ENCODE results near the gene GCNT2. TPM values are rescaled to one million over a fixed set of nuclear protein-coding genes. Genes with fewer than 3 reads are reported as not detected.
A peak's percentile ranks its signal among the peaks of the same experiment; 100 is the strongest.
"Not testable (repeated sequence)": the region's sequence is repeated elsewhere in the genome, so short reads cannot be mapped to it uniquely, and the experiment has no call there.

The GCNT2 gene
- polyA plus RNA-seq, 1 donor: 40.0 TPM

DNA sequence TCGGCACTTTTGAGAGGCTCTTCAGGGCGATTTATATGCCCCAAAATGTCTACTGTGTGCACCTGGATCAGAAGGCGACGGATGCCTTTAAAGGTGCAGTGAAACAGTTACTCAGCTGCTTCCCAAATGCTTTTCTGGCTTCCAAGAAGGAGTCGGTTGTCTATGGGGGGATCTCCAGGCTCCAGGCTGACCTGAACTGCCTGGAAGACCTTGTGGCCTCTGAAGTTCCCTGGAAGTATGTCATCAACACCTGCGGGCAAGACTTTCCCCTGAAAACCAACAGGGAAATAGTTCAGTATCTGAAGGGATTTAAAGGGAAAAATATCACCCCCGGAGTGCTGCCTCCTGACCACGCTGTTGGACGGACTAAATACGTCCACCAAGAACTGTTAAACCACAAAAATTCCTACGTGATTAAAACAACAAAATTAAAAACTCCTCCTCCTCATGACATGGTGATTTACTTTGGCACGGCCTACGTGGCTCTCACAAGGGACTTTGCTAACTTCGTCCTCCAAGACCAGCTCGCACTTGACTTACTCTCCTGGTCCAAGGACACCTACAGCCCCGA, 8.2 kb downstream of the GCNT2 start:
- H3K4me1 ChIP-seq (ENCODE audit: control insufficient read depth, insufficient read depth, low read length): peaks cover 8% of the 10 kb centered on the region
- 20% methylated on average over 1 of the region's 16 CpGs for WGBS (ENCODE audit: insufficient coverage, low lambda C conversion rate)
- H3K27ac ChIP-seq (ENCODE audit: low read length): peak overlapping the region; percentile 95
- peak overlapping the region; percentile 62 for H3K4me3 ChIP-seq (ENCODE audit: low read length)
- H3K36me3 ChIP-seq (ENCODE audit: control insufficient read depth, insufficient read depth, low read length): no peaks in the 10 kb centered on the region
- H3K27me3 ChIP-seq (ENCODE audit: control insufficient read depth, insufficient read depth, low read length): no peaks in the 10 kb centered on the region
- no peaks in the 10 kb centered on the region for H3K9me3 ChIP-seq (ENCODE audit: control insufficient read depth, low read depth, low read length)
- peak in 1 of 2 donors; percentile 67 for DNase-seq

DNA sequence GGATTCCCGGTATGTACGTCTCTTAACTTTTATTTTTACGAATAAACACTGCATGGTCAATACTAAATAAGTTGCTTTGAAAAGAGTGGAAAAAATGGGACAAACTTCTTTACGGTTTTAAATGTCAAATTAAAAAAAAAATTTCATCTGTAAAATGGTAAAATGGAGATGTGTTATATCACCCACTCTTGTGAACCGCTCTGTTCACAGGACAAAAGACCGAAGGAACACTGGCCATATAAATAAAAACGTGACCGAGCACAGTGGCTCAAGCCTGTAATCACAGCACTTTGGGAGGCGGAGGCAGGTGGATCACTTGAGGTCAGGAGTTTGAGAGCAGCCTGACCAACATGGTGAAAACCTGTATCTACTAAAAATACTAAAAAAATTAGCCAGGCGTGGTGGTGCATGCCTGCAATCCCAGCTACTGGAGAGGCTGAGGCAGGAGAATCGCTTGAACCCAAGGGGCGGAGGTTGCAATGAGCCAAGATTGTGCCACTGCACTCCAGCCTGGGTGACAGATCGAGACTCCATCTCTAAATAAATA, 8.8 kb downstream of the GCNT2 start:
- DNase-seq: peak in 1 of 2 donors; percentile 55
- not testable (repeated sequence) for H3K9me3 ChIP-seq (ENCODE audit: control insufficient read depth, low read depth, low read length); H3K27me3 ChIP-seq (ENCODE audit: control insufficient read depth, insufficient read depth, low read length); H3K36me3 ChIP-seq (ENCODE audit: control insufficient read depth, insufficient read depth, low read length)
- 20% methylated on average over 5 of the region's 13 CpGs for WGBS (ENCODE audit: insufficient coverage, low lambda C conversion rate)
- Histone ChIP-seq H3K4me1 (ENCODE audit: control insufficient read depth, insufficient read depth, low read length) (peaks cover 13% of the 10 kb centered on the region), H3K27ac (ENCODE audit: low read length) (peak overlapping the region; percentile 95), H3K4me3 (ENCODE audit: low read length) (peak overlapping the region; percentile 62)

DNA sequence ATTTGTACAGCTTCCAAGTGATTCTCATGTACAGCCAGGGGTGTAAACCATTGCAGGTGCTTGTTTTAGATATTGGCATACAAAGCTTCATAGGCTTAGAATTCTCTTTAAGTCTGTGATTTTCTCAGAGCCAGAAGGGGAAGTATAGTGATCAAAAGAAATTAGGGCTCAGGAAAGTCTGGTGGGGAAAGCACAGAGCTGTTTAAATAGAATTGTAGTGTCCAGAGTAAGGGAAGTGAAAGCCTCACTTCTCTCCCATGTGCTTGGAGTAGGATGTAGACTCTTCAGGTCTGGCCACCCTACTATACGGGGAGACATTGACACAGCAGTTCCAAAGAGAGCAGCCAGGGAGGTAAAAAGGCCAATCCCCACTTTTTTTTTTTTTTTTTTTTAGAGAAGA, 10.4 kb downstream of the GCNT2 start:
- Histone ChIP-seq H3K4me3 (ENCODE audit: low read length) (peak overlapping the region; percentile 62), H3K4me1 (ENCODE audit: control insufficient read depth, insufficient read depth, low read length) (peaks cover 13% of the 10 kb centered on the region), H3K27me3 (ENCODE audit: control insufficient read depth, insufficient read depth, low read length) (no peaks in the 10 kb centered on the region), H3K27ac (ENCODE audit: low read length) (peak overlapping the region; percentile 49), H3K36me3 (ENCODE audit: control insufficient read depth, insufficient read depth, low read length) (peaks cover 5% of the 10 kb centered on the region), H3K9me3 (ENCODE audit: control insufficient read depth, low read depth, low read length) (no peaks in the 10 kb centered on the region)
- DNase-seq: peak in 1 of 2 donors; percentile 47
- WGBS (ENCODE audit: insufficient coverage, low lambda C conversion rate): no CpG with 5 or more reads among the region's 1 CpG

DNA sequence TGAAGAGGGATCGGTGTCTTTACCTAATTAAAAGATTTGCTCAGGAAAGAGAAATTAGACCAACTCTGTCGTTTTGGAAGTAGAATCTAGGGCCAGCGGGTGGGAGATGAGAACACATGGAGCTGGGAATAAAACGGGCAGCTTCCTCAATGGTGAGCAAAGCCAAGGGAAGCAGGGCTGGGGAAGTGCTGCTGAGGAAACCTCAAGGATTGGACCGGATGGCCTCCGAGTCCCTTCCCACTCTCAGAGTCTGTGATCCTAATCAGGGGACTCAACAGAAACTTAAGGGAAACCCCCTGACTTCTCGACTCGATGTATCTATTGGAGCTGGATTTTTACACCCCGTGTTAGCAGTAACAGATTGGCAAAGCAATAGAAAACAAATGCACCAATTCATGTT, 10.8 kb downstream of the GCNT2 start:
- Histone ChIP-seq H3K4me1 (ENCODE audit: control insufficient read depth, insufficient read depth, low read length) (peaks cover 13% of the 10 kb centered on the region), H3K27ac (ENCODE audit: low read length) (peak overlapping the region; percentile 49)
- WGBS (ENCODE audit: insufficient coverage, low lambda C conversion rate): 29% methylated on average over 2 of the region's 9 CpGs

DNA sequence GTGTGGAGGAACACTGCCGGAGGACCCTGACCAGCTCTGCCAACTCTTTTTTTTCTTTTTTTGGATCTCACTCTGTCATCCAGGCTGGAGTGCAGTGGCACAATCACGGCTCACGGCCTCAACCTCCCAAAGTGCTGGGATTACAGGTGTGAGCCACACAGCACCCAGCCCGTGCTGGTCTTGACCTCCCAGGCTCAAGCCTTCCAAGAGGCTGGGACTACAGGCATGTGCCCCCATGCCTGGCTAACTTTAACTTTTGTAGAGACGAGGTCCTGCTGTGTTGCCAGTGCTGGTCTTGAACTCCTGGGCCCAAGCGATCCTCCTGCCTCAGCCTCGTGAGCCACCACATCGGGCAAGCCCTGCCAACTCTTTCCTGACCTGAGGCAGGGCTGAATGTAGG, 11.2 kb downstream of the GCNT2 start:
- Histone ChIP-seq H3K36me3 (ENCODE audit: control insufficient read depth, insufficient read depth, low read length) (peaks cover 5% of the 10 kb centered on the region), H3K27me3 (ENCODE audit: control insufficient read depth, insufficient read depth, low read length) (no peaks in the 10 kb centered on the region), H3K4me3 (ENCODE audit: low read length) (peak overlapping the region; percentile 62), H3K9me3 (ENCODE audit: control insufficient read depth, low read depth, low read length) (no peaks in the 10 kb centered on the region), H3K27ac (ENCODE audit: low read length) (peak overlapping the region; percentile 49), H3K4me1 (ENCODE audit: control insufficient read depth, insufficient read depth, low read length) (peaks cover 11% of the 10 kb centered on the region)
- DNase-seq: no peak
- WGBS (ENCODE audit: insufficient coverage, low lambda C conversion rate): no CpG with 5 or more reads among the region's 8 CpGs

More for the DNA sequence above, 10.8 kb downstream of the GCNT2 start:
- peaks cover 5% of the 10 kb centered on the region for H3K36me3 ChIP-seq (ENCODE audit: control insufficient read depth, insufficient read depth, low read length)
- peak in 1 of 2 donors; percentile 65 for DNase-seq
- H3K4me3 ChIP-seq (ENCODE audit: low read length): peak overlapping the region; percentile 62
- no peaks in the 10 kb centered on the region for H3K27me3 ChIP-seq (ENCODE audit: control insufficient read depth, insufficient read depth, low read length)
- H3K9me3 ChIP-seq (ENCODE audit: control insufficient read depth, low read depth, low read length): no peaks in the 10 kb centered on the region

DNA sequence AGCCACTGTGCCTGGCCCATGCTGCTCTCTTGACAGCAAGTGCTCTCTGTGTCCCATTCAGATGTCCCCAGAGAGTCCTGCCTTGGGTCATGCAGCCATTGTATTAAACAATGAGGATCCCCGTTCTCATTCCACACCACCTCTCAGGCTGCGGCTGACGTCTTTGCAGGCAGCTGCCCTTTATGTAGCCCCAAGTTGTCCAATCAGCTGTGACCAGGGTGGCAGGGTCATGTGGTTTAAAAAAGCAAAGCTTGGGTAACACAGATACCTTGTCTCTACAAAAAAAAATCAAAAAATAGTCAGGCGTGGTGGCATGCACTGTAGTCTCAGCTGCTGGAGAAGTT, 13.2 kb downstream of the GCNT2 start:
- WGBS (ENCODE audit: insufficient coverage, low lambda C conversion rate): no CpG with 5 or more reads among the region's 4 CpGs
- no peak for DNase-seq
- Histone ChIP-seq H3K4me3 (ENCODE audit: low read length) (no peak overlapping the region), H3K4me1 (ENCODE audit: control insufficient read depth, insufficient read depth, low read length) (peaks cover 6% of the 10 kb centered on the region), H3K27ac (ENCODE audit: low read length) (no peak overlapping the region), H3K36me3 (ENCODE audit: control insufficient read depth, insufficient read depth, low read length) (peaks cover 8% of the 10 kb centered on the region), H3K27me3 (ENCODE audit: control insufficient read depth, insufficient read depth, low read length) (no peaks in the 10 kb centered on the region), H3K9me3 (ENCODE audit: control insufficient read depth, low read depth, low read length) (no peaks in the 10 kb centered on the region)

DNA sequence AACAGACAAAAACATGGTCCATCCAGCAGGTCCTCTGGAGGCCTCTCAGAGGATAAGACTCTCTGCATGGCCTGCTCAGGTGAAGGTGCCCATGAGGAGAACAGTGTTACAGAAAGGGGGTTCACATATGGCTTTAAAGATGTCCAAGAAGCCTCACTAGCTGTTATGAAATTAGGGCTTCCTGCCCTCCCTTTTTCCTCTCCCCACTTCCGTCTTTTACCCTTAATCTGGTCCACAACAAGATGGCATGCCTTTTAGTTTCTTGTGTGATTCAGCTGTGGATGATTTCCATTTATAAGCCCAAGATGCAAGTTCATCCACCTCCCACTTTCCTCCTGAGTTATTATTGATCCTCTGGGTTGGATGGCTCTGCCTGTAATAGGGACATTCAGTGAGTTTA, 14.0 kb downstream of the GCNT2 start:
- Histone ChIP-seq H3K4me1 (ENCODE audit: control insufficient read depth, insufficient read depth, low read length) (peaks cover 11% of the 10 kb centered on the region), H3K9me3 (ENCODE audit: control insufficient read depth, low read depth, low read length) (no peaks in the 10 kb centered on the region), H3K4me3 (ENCODE audit: low read length) (no peak overlapping the region), H3K27me3 (ENCODE audit: control insufficient read depth, insufficient read depth, low read length) (no peaks in the 10 kb centered on the region), H3K27ac (ENCODE audit: low read length) (no peak overlapping the region), H3K36me3 (ENCODE audit: control insufficient read depth, insufficient read depth, low read length) (peaks cover 8% of the 10 kb centered on the region)
- DNase-seq: no peak
- WGBS (ENCODE audit: insufficient coverage, low lambda C conversion rate): 100% methylated on average over 1 of the region's 1 CpG

DNA sequence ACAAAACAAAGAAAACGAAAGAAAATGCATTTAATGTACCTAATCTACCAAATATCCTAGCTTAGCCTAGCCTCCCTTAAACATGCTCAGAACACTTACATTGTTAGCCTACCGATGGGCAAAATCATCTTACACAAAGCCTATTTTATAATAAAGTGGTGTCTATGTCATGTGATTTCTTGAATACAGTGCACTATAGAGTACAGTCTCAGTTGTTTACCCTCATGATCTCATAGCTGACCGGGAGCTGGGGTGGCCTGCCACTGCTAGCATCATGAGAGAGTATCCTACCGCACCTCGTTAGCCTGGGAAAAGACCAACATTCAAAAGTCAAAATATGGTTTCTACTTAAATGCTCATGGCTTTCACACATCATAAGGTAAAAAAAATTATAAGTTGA, 16.6 kb downstream of the GCNT2 start:
- H3K36me3 ChIP-seq (ENCODE audit: control insufficient read depth, insufficient read depth, low read length): peaks cover 8% of the 10 kb centered on the region
- no peaks in the 10 kb centered on the region for H3K9me3 ChIP-seq (ENCODE audit: control insufficient read depth, low read depth, low read length)
- no peak overlapping the region for H3K27ac ChIP-seq (ENCODE audit: low read length)
- H3K4me3 ChIP-seq (ENCODE audit: low read length): no peak overlapping the region
- H3K4me1 ChIP-seq (ENCODE audit: control insufficient read depth, insufficient read depth, low read length): peaks cover 23% of the 10 kb centered on the region
- H3K27me3 ChIP-seq (ENCODE audit: control insufficient read depth, insufficient read depth, low read length): no peaks in the 10 kb centered on the region
- no peak for DNase-seq
- WGBS (ENCODE audit: insufficient coverage, low lambda C conversion rate): no CpG with 5 or more reads among the region's 5 CpGs

DNA sequence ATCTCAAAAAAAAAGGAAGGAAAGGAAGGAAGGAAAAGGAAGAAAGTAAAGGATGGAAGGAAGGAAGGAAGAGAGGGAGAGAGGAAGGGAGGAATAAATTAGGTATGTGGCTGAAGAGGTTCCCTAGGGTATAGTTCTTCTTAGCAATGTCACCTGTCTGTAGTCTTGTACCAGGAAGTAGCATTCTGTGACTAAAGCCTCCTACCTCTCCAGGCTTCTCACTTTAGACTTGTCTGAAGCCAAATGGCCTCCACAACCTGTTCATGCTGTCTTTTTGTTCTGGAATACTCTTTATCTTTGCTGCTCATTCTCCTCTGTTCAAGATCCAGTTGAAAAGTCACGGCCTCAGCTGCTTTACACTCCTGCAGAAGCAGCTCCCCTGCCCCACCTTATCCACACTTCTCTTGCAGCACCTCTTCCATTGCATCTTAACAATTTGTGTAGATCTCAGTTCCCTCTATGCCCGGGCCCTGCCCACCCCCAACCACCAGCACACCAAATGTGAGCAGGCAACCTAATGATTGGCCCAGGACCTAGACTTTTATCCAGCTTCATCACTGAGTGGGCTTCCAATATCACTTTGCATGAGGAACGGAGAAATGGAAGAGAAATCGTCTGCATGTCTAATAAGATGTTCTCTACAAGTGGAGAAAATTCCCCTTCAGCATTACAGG, 19.1 kb downstream of the GCNT2 start:
- H3K4me1 ChIP-seq (ENCODE audit: control insufficient read depth, insufficient read depth, low read length): peaks cover 35% of the 10 kb centered on the region
- H3K27ac ChIP-seq (ENCODE audit: low read length): no peak overlapping the region
- no peak overlapping the region for H3K4me3 ChIP-seq (ENCODE audit: low read length)
- peak in 1 of 2 donors; percentile 5 for DNase-seq
- no peaks in the 10 kb centered on the region for H3K9me3 ChIP-seq (ENCODE audit: control insufficient read depth, low read depth, low read length)
- H3K27me3 ChIP-seq (ENCODE audit: control insufficient read depth, insufficient read depth, low read length): no peaks in the 10 kb centered on the region
- 85% methylated on average over 2 of the region's 4 CpGs for WGBS (ENCODE audit: insufficient coverage, low lambda C conversion rate)
- peaks cover 6% of the 10 kb centered on the region for H3K36me3 ChIP-seq (ENCODE audit: control insufficient read depth, insufficient read depth, low read length)

DNA sequence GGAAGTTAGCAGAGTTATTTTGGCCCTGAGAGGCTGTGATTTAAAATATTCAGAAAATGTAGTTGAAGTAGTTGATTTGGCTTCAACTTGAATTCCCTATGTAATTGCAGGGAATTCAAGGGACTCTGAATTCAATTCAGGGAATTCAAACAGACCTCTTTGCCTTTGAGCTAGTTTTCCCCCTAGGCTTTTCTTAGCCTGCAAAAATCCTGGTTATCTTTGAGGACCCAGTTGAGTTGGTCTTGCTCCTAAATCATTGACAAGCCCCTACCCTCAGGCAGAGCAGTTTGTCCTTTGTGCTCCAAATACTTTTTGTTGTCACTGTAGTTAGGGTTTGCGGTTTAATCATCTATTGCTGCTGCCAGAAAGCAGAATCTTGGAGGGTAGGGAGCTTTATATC, 20.4 kb downstream of the GCNT2 start:
- WGBS (ENCODE audit: insufficient coverage, low lambda C conversion rate): 20% methylated on average over 1 of the region's 1 CpG
- H3K27ac ChIP-seq (ENCODE audit: low read length): peak overlapping the region; percentile 81

More for the DNA sequence above, 20.4 kb downstream of the GCNT2 start:
- H3K36me3 ChIP-seq (ENCODE audit: control insufficient read depth, insufficient read depth, low read length): peaks cover 4% of the 10 kb centered on the region
- no peak overlapping the region for H3K4me3 ChIP-seq (ENCODE audit: low read length)
- peaks cover 43% of the 10 kb centered on the region for H3K4me1 ChIP-seq (ENCODE audit: control insufficient read depth, insufficient read depth, low read length)
- no peaks in the 10 kb centered on the region for H3K27me3 ChIP-seq (ENCODE audit: control insufficient read depth, insufficient read depth, low read length)
- DNase-seq: no peak
- no peaks in the 10 kb centered on the region for H3K9me3 ChIP-seq (ENCODE audit: control insufficient read depth, low read depth, low read length)

Measured in large intestine (tissue), 3 donors.